Umbilical cord (tissue), 2 donors: ENCODE results near the gene ZNF792. TPM values are rescaled to one million over a fixed set of nuclear protein-coding genes. Genes with fewer than 3 reads are reported as not detected.
"Not testable (repeated sequence)": the region's sequence is repeated elsewhere in the genome, so short reads cannot be mapped to it uniquely, and the experiment has no call there.

Experiments
- DNase-seq: peaks from one replicate; pipeline ENCODE4 v3.0.0-alpha.2; 2015; ENCODE audit warnings: low spot score
- total RNA-seq: library from RNA; depleted of rRNA; stranded (reverse); fragments of >200 nt; gene quantifications from one replicate; pipeline ENCODE4 v1.2.3, GENCODE V29; 2014; ENCODE audit warnings: low replicate concordance; ENCODE audit not compliant: insufficient read depth

The ZNF792 gene
- 6.3 TPM for total RNA-seq

DNA sequence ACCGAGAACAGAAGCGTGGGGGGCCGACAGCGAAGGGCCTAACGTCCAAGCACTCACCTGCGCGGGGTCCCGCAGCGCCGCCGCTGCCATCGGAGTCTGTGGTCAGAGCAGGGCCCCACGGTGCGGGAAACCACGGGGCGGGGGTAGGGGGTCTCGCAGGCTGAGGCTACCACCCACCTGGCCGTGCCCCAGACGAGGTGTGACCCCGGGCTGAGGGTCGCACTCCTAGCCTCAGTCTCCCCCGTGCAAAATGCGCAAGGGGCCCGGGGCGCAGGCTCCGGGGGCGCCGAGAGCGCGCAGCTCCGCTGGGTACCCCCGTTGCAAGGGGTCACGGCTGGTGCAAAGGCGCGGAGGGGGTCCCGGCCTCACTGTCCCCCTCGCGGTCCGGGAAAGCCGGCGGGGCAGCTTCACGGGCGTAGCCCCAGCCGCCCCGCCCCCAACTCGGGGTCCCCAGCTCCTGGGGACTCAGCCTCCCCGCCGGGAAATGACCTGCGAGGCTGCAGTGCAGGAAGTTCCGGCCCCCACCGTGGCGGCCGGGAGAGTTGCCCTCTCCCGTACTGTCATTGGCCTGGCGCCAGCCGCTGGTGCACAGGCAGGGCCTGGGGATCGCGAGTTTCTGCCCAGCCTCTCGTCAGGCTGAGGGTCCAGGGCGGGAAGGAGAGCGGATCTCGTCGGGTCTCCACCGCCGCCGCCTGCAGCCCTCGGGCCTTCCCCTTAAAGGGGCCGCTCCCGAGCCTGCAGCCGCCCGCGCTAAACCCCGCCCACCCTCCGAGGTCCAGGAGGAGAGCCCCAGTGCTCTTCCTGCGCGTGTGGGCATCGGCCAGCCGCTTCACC lies at the start of gene ZNF792:
TSS of gene ZNF792 (minus strand) at position 657 of the 834 bp plus-strand sequence. CDS start at position 90, 567 bp downstream.
- DNase-seq: peak; percentile 64

DNA sequence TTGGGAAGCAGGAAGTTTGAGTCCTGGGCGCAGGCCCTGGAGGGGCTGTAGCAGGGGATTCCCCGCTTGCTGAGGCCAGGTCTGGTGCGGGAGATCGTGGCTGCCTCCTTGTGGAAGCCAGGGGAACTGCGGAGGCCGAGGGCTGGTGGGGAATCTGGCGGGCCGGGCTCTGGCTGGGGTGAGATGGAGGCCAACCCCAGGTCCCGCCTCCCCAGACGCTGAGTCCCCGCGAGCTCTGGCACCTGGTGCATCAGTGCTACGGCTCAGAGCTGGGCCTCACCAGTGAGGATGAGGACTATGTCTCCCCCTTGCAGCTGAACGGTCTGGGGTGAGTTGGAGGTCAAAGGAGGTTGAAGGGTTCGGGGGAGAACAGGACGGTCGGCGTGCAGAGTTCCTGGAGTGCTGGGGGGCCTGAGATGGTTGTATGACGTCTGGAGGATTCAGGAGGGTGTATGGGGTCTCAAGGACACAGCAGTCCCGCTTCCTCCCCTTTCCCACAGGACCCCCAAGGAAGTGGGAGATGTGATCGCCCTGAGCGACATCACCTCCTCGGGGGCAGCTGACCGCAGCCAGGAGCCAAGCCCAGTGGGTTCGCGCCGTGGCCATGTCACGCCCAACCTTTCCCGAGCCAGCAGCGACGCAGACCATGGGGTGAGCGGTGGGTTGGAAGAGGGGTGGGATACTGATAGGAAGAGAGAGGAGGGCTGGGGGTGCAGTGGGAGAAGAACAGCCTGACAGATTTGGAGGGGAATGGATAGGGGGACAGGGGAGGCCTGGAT lies 49.2 kb upstream of the ZNF792 start:
- DNase-seq: peak; percentile 69

DNA sequence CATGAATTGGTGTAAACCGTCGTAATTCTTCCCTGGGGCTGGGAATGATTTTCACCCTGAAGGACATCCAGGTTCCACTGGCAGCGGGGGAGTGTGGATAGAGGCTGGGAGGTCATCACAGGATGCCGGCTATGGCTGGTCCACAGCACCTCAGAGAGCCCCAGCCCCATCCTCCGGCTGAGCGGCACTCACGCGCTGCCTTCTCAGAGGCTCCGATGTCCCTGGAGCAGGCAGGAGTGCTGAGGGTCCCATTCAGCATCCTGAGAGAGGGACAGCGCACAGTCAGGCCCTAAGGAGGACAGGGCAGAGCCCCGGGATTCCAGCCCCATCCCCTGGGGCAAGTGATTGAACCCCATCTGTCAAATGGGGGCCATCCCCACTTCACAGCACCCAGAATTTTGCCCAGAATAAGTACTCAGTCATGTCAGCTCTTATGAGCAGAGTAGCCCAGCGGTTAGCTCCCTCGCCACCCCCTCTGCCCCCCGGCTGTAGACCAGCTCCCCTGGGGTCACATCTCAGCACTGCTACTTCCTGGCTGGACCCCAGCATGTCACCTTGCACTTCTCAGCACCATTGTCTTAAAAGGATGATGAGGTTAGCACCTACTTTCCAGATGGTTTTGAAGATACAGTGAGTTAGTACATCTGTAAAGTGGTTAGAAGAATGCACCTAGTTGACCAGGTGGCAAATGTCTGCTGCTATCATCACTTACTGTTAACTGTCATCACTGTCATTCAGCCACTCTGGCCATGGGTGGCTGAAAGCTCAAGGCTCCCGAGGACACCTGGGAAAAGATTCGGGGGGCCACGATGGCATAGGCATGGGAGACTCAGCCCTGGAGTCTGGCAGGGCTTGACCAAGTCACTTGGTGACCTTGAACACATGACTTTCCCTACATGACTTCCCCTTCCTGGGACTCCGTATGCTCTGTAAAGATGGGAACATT lies 48.0 kb upstream of the ZNF792 start:
- DNase-seq: no peak

DNA sequence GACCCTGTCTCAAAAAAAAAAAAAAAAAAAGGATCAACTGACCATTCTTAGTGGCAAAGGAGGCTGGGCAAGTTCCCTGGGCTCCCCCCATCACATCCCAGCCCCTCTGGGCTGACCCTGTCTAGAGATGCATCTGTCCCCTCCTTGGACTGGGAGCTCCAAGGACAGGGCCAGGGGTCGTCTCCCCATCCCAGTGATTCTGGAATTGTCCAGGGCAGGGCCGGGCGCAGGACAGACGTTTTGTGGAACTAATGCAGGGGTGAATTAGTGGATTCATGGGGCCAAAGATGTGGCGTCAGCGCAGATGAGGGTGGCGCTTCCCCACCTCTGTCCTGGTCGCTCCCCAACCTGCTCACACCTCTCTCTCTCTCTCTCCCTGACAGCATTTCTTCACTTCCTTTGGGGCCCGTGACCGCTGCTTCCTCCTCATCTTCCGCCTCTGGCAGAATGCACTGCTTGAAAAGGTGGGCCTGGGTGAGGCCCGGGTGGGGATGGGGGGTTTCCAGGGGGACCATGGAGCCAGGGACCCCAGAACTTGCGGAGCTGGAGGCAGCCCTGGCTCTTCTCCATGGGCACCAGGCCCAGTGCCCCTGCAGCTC lies 47.2 kb upstream of the ZNF792 start:
- DNase-seq: no peak

DNA sequence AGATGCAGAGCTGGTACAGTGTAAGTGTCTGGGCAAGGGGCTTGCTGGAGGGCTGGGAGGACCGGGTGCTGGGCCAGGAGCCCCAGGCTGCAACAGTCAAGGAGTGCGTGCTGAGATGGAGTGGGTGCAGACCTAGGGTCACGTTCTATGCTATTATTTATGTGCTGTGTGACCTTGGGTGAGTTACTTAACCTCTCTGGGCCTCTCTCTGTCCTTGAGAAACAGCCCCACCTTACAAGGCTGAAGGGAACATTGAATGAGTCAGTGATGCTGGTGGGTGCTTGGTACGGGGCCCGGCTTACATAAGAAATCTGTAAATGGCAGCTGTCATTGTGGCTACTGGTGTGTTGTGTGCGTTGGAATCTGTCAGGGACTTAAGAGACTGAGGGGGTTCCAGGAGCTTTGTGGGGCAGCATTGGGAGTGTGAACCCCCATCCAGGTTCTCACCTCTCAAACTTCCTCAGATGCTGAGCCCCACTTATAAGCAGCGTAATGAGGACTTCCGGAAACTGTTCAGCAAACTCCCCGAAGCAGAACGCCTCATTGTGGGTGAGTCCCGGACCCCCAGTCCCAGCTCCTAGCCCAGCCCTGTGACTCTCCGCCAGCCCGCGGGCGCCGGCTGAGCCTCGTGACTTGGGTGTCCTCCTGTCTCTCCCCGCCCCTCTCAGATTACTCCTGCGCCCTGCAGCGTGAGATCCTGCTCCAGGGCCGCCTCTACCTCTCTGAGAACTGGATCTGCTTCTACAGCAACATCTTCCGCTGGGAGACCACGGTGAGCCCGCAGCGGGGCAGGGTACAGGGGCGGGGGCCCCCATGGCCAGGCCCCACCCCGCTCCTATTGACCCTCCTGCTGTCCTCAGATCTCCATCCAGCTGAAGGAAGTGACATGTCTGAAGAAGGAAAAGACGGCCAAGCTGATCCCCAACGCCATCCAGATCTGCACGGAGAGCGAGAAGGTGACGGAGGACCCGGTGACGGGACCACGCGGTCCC lies 45.7 kb upstream of the ZNF792 start:
- DNase-seq: no peak

DNA sequence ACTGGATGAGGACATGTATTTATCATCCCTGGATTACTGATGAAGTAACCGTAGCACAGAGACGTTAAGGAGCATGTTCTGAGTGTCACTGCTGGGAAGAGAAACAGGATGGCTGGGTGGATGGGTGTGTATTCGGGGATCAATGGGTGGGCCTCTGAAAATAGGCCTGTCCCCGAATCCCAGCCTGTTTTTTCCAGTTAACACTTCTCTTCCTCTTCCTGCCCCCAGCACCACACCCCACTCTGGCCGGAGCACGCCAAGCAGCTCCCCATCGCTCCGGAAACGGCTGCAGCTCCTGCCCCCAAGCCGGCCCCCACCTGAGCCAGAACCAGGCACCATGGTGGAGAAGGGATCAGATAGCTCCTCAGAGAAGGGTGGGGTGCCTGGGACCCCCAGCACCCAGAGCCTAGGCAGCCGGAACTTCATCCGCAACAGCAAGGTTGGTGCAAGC lies 44.9 kb upstream of the ZNF792 start:
- DNase-seq: no peak

DNA sequence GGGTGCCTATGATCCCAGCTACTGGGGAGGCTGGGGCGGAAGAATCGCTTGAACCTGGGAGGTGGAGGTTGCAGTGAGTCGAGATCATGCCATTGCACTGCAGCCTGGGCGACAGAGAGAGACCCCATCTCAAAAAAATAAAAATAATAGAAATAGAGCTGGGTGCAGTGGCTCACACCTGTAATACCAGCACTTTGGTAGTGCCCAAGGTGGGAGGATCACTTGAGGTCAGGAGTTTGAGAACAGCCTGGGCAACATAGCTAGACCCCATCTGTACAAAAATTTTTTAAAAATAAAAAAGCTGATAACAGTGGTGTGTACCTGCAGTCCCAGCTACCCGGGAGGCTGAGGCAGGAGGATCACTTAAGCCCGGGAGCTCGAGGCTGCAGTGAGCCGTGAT lies 43.4 kb upstream of the ZNF792 start:
- not testable (repeated sequence) for DNase-seq

DNA sequence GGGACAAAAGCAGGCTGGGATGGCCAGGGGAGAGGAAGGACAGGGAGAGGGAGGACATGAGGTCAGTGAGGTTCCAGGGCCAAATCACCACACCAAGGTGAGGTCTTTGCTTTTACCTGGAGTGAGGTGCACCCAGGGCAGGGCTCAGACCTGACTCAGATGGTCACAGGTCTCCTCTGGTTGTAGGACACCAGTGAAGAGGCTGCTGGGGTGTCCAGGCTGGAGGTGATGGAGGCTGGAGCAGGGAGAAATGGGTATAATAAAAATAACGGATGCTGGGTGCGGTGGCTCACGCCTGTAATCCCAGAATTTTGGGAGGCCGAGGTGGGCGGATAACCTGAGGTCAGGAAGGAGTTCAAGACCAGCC lies 43.0 kb upstream of the ZNF792 start:
- no peak for DNase-seq

DNA sequence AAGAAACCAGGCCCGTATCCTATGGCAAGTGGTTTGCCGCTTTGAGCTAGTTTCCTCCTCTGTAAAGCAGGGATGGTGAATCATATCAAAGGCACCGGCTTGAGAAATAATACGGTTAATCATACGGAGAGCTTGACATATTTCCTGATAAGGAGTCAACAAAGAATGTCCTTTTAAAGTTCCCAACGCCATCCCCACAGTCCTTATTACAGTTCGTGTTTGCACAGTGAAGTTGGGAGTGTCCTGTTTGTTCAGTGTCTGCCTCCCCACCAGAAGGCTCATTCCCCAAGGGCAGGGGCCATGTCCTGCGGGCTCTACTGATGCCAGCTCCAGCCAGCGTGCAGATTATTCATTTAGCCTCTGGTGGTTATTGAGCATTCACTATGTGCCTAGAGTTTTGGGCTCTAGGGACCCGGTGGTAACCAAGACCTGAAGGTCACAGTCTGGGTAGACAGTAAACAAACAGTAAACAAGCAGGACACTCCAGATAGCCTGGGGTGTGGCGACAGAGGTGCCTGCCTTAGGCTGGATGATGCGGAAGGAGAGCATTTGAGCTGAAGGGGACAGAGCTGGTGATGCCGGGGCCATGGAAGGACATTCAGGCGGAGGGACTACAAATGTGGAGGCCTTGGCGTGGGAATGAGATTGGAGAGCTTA lies 42.4 kb upstream of the ZNF792 start:
- DNase-seq: peak; percentile 34

DNA sequence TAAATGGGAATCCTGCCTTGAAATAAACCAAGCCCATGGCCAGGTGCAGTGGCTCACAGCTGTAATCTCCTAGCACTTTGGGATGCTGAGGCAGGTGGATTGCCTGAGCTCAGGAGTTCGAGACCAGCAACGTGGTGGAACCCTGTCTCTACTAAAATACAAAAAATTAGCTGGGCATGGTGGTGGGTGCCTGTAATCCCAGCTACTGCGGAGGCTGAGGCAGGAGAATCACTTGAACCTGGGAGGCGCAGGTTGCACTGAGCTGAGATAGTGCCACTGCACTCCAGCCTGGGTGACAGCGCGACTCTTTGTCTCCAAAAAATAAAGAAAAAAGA lies 41.9 kb upstream of the ZNF792 start:
- DNase-seq: not testable (repeated sequence)

DNA sequence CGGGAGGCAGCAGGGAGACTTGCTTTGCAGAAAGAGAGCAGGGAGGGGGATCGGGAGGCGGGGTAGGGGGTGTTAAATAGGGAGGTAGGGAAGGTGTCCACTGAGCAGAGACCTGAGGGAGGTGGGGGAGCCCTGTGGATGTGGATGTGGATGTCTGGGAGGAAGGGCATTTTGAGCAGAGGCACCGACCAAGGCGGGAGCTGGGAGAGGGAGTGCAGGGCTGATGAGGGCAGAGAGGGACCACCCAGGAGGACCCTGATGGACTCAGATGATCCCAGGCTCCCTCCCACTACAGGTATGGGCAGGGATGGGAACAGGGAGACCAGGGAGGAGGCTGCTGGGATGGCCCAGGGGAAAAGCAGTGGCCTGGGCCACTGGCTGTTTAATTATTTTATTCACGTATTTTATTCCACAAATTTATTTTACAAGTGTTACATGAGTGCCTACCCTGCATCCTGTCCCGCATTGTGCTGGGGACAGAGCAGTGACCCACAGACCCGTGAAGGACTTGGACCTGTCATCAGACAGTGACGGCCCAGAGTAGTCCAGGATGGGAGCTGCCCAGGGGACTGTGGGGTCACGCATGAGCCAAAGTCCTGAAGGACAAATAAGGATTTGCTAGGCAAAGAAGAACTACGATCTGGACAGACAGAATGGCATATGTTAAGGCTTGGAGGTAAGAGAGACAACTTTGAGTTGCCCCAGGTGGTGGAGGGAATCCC lies 41.4 kb upstream of the ZNF792 start:
- no peak for DNase-seq

DNA sequence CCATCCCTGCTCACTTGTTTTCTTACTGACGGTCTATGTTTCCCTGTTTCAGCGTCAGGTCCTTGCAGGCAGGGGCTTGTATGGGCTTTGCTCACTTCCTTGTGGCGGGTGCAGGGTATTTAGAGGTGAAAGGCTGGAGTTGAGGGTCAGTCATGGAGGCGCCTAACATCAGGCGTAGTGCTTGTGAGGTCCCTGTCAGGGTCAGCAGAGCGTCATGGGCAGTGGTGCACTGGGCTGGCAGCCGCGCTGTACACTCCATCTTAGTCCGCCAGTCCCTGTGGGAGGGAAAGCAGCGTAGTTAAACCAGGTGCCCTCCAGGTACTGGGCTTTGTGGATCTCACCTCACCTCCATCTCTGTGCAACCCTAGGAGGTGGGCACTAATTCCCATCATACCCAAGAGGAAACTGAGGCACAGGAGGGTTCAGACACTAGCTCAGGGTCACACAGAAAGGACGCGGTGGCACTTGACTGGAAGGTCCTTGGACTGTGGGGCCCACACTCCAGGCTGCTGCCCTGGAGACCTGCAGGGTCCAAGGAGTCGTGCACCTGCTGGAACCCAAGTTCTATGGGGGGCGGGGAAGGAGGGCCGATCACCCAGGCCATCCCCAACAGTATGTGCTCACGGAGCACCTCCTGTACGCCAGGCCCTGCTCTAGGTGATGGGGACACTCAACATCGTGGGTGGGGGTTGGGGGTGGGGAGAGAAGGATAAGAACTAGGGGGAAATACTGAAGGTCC lies 40.7 kb upstream of the ZNF792 start:
- no peak for DNase-seq

DNA sequence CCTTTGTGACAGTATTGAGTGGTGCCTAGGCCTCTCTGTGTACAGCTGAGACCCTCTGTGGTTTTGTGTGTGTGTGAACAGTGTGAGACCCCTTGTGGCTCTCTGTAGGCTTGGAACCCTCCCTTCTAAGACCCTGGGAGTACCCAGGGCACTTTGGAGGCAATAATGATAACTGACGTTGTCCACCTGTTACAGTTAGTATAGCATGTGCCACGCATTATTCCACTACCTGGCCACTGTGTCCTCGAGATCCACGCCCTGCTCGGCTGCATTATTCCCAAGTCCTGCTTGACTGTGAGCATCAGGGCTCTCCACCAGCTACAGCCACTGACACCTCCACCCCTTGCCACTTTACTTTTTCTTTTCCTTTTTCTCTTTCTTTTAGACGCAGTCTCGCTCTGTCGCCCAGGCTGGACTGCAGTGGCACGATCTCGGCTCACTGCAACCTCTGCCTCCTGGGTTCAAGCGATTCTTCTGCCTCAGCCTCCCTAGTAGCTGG lies 38.1 kb upstream of the ZNF792 start:
- no peak for DNase-seq

DNA sequence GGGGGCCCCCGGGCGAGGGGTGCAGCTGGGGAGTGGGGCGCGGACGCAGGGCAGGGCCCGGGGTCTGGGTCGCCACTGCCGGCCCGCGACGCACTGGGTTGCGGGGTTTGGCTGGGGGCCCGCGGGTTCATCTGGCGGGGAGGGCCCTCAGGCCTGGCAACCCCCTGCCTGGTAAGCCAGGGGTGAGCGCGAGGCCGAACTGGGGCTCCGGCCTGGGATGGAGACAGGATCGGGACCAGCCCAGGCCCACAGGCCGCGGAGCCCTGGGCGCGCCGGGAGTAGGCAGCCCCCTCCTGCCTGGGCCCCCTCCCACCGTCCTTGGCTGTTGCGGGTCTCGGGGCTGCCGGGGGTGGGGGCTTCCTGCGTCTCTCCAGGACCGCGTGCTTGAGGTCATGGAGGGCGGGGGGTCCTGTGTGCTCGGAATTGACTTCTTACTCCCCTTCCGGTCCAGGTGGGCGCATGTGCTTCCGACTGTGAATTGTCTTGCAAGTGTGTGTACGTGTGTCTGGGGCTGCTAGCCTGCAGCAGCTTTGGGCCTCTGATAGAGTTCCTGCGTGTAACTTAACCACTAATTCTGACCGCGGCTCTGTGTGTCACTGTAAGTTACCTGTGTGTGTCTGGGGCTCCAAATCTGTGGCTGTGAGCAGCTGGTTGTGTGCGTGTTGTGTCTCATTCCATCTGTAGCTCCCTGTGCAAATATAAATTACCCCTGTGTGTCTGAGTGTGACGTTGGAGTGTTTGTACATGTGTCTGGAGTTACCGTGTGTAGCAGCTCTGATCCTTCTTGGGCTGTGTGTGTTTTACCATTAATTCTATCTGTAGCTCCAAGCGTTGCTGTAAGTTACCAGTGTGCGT lies 36.8 kb upstream of the ZNF792 start:
- DNase-seq: peak; percentile 42

DNA sequence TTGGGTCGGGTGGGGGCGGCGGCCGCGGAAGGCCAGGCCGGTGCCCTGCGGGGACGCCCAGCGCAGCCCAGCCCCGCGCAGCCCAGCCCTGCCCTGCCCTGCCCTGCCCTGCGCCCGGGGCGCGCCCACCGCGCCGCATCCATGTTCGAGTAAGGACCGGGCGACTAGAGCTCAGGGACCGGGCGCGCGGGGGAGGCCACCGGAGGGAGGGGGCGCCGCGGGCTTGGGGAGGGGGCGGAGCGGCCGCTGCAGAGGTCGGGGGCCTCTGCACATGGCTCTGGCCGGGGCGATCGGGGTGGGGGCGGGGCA lies 36.3 kb upstream of the ZNF792 start:
- DNase-seq: no peak

DNA sequence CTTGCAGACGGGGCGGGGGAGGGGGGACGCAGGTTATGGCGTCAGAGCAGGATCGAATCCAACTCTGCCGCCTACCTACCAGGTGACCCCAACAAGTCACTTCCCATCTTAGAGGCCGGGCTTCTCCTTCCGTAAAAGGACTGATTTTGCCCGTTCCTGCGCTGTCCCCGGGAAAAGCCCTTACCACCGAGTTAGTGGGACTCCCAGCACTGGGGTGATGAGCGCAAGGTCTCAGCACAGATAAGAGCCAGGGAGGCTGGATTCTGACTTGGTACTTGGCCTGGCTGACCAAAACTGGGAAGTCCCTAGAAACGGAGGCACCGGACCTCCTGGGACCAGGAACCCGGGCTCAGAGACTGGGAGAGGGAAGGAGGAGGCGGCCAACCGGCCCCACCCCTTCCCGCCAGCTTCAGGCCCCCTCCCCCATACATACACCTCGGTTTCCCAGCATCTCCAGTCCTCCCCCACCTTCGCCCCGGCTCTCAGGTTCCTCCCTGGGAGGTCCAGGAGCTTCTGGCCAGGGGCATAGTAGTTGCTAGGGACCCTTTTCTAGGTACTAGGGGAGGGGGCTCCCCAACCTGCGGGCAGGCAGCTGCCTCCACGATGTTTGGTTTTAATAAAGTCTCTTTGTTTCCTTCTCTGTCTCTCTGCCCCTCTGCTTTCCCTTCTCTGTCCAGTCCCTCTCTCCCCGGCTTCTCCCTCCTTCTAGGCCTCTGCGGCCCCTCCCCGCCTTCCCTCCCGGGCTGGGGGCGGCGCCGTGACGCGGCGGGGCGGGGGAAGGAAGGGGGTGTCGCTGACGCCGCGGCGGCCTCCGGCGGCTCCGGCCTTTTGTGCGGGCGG lies 35.7 kb upstream of the ZNF792 start, which contains the start of gene GRAMD1A:
TSS of gene GRAMD1A (plus strand) at position 826 of the 840 bp plus-strand sequence. CDS start 156 bp downstream, outside the sequence.
- DNase-seq: peak; percentile 93
